ENCODE measurements around the gene WDR43.

Gene WDR43

DNA sequence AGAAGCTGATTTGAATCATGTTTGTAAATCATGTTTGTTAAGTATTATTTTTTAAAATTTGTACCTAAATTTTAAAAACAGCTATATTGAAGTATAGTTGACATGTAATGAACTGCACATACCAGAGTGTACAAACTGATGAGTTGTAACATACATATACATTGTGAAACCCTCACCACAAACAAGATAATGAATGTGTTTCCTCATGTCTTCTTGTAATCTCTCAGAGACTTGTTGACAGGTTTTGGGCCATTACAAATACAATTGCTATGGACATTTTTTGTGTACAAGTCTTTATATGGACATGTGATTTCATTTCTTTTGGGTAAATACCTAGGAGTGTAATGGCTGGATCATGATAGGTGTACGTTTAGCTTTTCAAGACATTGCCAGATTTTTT lies 21.5 kb downstream of the WDR43 start:
- DNase-seq: no peak

DNA sequence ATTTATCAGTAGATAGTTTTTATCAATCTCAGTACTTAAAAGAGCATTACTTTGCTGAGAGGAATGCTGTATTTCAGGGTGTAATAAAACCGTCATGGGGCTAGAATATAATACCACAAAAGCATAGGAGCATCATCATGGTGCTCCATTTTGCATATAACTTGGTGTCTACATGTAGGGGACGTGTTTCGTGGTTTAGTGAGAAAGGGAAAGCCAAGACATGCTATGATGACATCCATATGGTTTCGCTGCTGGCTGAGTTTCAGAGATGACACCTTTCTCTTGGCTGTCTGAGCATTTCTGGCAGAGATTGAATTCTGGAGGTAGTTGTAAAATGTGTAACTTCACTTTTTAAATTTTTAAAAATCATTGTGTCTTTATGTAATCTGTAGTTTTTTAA lies 32.4 kb downstream of the WDR43 start:
- DNase-seq: no peak

DNA sequence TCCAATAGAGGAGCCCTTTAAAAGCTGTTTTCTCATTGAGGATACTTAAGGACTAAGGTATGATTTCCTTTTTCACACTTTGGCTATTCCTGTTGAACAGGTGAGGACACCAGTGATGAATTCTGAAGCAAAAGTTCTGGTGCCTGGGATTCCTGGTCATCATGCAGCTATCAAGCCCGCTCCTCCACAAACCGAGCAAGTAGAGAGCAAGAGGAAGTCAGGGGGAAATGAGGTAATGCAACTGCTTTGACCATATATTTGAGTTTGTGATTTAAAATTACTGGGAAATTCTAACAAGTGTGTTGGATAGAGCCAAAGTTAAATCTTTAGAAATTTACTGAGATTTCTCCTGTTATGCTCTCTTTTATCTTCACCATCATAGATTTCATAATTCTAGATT lies 33.0 kb downstream of the WDR43 start:
- no peak for DNase-seq

DNA sequence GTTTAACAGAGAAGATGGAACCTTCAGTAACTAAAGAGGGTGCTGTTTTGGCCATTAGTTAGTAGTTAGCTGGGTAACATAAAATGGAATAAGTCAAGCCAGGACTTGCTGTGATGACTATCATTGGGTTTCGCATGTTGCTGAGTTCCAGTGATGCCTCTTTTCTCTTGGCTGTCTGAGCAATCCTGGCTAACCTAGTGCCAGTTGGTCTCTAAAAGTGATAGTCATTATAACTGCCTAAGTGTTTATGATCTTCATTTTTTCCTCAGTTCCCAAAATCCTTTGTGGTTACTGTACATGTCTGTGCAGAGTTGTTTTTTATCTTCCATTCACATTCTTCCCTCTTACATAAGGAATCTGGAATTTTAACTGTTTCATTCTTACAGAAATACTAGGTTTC lies 33.4 kb downstream of the WDR43 start:
- no peak for DNase-seq

DNA sequence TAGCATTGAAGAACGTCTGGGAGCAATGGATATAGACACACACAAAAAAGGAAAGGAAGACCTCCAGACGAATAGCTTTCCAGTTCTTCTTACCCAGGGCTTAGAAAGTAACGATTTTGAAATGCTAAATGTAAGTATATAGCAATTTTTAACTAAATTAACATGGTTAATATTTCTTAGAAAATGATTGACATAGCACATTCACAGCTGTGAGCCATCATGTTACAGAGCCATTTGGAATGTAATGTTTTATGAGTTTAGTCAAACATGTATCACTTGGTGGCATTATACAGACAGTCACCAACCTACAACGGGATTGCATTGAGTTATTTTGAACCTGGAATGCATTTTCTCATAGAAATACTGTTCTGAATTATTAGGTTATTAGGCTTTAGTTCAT lies 35.1 kb downstream of the WDR43 start:
- no peak for DNase-seq

DNA sequence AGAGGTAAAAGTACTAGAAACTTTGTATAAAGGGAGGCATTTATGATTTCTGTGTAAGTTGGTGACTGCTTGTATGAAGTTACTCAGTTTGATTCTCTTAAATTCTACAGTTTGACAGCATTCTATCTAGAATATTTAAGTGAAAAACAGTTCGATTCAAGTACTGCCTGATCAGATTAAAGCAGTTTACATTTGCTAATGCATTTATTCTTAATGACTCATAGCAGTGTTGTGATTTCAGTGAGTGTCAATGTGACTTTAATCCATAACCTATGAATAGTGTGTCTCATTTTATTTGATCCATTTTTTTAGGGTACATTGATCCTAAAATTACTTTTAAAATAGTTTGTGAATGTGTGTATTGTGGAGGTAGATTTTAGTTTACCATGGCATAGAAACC lies 35.7 kb downstream of the WDR43 start:
- DNase-seq: no peak

DNA sequence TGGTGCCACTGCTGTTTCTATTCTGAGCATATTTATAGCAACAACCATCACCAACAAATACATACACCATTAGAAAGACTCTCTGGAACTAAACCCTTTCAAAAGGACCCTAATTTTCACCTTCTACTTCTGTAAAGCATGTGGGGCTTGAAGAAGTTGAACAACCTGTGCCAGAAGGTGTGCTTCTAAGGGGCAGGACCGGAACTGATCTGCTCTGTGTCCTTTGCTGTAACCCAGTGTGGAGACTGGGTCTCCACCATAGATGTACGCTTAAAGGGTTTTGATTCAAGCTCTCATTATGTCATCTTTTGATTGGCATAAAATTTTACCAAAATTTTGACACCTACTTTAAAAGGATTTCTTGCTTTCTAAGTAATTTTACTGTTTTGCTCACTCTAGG lies 40.3 kb downstream of the WDR43 start:
- no peak for DNase-seq

DNA sequence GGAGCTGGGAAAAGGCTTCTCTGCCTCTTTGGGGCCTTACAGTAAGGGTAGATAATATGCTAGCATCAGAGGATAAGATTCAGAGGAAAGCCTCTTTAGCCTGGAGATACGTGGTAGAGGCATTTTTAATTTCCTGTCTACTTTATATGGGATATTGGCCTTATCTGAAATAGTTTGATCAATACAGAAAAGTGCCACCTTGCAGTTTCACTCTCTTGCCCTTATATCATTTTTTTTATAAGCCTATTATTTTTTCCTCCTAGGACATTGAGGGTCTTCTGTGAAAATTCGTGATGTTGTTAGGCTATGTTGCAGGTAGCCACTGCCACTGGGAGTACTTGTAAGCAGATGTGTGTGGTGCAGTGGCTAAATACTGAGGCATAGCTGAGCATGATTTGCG lies 46.5 kb downstream of the WDR43 start:
- no peak for DNase-seq

DNA sequence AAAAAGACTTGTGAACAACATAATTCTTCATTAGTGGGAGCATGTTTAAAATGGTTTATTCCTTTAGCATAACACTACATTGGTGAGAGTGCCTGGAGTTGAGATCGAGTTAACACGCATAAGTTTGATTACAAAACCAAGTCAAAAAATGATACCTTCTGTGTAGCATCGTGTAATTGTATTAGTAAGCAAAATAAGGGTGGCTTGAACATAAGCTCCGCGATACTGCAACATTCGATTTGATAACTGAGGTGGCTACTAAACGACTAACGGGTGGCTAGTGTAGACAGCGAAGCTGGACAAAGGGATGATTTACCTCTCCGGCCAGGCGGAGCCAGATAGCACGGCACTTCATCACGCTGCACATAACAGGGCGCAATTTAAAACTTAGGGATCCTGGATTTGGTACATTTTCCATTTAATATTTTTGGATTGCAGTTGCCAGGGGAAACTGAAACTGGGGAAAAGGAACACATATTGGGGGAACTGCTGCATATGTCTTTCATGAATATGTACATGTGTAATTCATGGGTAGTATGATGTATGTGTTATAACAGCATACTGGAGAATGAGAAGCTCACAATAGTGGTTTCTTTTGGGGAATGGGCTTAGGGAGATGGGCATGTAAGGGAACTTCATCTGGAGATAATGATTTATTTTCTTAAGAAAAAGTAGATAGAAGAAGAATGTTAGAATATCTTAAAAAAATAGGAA lies 50.2 kb downstream of the WDR43 start:
- no peak for DNase-seq

DNA sequence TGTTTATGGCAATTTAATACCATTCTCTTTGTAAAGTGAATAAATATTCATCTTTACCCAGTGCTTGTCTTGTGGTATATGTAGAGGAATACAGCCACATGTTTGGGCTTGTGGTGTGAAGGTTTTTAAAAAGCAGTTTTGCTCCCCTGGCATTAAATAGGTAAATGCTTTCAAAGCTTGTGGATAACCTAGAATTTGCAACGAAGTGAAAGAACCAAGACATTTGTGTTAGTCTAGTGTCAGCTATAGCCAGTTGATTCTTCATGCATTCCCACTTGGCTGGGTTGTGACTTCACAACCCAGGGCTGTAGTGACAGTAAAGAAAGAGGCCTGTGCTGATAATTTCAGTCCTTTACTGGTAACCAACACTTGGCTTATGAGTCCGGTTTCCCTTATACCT lies 53.7 kb downstream of the WDR43 start:
- no peak for DNase-seq

DNA sequence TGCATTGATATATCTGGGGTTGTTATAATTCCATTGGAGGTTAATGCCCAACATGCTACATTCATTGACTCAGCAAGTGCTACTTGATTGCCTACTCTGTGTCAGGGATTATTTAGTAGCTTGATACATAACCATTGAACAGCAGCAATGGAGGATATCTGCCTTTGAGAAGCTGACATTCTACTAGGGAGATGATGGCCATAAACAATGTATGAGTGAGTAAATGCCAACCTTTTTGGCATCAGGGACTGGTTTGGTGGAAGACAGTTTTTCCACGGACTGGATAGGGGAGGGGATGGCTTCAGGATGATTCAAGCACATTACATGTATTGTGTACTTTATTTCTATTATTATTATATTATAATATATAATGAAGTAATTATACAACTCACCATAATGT lies 54.7 kb downstream of the WDR43 start:
- no peak for DNase-seq

DNA sequence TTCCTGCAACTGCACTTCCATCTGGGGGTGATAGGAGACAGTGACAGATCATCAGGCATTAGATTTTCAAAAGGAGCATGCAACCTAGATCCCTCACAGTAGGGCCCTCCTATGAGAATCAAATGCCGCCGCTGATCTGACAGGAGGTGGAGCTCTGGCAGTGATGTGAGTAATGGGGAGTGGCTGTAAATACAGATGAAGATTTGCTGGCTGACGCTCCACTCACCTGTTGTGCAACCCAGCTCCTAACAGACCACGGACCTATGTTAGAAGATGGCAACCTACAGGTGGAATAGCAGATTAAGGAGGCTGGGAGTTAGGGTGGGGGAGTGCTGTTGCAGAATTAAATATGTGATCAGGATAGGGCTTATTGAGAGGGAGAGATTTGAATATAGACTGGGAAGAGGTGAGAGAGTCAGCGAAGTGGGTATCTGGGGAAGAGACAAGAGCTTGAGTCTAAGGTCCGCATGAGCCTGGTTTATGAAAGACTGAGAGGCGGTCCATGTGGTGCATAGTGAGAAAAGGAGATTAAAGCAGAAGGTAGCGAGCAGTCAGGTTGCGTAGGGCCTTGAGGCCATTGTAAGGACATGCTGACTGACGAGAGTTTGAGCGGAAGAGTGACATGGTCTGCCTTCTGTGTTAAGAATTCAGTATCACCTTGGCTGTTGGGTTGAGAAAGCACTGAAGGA lies 55.3 kb downstream of the WDR43 start:
- no peak for DNase-seq

DNA sequence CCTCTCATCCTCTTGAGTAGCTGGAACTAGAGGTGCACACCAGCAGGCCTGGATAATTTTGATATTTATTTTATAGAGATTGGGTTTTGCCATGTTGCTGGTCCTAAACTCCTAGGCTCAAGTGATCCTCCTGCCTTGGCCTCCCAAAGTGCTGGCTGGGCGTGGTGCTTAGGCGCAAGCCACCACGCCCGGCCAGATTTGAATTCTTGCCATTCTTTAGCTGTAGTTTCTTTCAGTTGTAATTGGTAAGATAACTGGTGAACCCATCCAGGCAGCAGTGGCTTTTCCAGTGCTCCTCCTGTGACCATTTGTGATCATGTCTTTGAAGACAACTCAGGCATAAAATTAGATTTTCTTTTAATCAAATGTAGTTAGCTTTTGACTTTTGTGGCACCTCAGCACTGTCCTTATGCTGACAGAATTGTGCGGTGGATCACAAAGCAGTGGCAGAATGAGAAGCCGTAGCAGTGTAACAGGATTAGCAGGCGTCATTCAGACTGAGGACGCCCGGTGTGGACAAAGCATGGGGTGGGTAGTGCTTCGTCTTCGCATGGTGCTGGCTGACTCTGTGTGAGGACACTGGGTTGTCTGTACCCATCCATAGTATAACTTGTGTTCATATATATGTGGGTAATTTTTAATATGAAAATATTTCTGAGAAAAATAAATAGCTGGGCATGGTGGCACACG lies 56.6 kb downstream of the WDR43 start:
- no peak for DNase-seq

DNA sequence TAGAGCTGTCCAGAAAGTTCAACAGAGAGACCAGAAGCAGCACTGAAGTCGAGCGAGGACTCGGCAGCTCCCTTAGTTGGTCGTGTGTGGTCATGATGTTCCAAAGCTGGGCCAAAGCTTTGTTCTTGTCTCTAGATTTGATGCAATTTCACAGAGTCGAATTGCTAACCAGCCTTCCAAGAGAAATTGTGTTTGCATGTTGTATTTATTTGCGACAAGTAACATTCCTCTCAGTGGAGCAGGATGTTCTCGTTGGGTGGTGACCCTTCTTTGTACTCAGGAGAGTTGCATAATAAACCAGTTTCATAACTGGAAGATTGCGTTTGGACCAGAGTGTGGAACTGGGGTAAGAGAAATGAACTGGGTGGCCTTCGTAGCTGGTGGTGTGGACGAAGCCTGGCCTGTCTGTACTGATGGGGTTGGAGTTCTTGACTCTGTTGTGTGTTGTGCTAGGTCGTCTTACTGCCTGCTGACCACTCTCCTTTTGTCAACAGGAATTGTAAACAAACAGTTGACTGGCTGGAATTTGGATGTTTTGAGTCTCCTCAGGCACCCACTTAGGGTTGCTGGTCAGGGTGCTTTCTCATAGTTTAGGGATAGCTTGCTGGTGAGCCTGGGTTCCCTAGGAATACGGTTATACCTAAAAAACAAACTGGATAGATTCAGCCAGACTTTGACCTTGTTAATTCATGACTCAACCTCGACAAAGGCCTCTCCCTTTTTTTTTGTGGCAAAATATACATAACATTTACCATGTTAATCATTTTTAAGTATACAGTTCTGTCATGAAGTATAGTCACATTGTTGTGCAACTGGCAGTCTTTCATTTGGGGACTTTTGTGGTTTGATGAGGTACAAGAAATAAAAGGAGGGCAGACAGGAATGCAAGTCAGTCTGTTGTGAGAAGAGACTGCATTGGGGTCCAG lies 57.7 kb downstream of the WDR43 start:
- no peak for DNase-seq

DNA sequence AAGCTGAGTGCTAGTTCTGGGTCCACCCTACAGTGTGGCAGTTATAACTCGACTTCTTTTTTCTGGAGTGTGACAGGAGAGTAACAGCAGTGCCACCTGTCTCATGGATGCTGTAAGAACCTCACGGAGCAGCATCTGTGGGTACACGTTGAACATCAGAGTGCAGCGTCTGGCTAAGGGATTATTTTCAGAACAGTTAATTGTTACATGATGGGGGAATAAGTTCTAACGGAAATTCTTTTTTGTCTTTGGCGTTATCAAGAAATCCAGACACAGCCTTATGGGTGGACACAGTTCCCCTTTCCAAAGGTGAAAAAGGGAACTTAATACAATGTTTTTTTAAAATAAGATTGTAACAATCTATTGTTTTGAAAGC lies 58.4 kb downstream of the WDR43 start:
- DNase-seq: no peak

DNA sequence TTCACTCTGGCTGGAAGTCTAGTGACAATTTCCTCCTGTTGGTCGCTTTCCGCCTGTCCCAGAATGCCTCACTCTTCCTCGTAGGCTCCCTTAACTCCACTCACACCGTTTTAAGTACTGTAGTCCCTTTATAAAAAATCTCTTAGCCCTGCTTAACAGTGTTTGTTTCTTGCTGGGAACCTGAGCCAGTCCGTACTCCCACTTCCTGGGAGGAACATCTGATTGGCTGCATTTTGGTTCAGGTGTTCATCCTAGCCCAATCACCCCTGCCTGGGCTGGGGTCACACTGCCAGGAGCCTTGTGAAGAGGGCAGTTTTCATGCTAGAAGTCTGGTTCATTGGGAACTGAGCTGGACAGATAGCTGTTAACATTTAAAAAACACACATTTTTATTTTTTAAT lies 61.0 kb downstream of the WDR43 start:
- DNase-seq: no peak

DNA sequence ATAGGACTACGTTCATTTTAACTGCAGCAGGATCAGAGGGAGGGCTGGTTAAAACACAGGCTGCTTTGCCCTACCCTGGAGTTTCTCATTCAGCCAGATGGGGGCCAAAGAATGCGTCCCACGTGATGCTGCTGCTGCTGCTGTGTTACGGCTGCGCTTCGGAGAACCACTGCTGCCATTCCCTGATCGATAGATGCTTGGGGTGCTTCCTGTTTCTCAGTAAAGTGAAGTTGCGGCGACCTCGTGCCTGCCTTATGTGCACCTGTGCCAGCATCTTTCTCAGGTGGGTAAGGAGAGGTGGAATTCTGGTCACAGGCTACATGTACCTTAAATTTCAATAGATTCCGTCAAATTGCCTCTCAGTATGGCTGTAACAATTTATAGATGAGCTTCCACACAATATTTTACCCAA lies 62.0 kb downstream of the WDR43 start:
- no peak for DNase-seq

DNA sequence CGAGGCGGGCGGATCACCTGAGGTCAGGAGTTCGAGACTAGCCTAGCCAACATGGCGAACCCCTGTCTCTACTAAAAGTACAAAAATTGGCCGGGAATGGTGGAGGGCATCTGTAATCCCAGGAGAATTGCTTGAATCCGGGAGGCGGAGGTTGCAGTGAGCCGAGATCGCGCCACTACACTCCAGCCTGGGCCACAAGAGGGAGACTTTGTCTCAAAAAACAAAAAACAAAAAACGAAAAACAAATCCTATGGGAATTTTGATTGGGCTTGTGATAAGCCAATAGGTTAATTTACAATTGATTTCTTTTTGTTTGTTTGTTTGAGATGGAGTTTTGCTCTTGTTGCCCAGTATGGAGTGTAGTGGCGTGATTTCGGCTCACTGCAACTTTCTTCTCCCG lies 62.4 kb downstream of the WDR43 start:
- no peak for DNase-seq

DNA sequence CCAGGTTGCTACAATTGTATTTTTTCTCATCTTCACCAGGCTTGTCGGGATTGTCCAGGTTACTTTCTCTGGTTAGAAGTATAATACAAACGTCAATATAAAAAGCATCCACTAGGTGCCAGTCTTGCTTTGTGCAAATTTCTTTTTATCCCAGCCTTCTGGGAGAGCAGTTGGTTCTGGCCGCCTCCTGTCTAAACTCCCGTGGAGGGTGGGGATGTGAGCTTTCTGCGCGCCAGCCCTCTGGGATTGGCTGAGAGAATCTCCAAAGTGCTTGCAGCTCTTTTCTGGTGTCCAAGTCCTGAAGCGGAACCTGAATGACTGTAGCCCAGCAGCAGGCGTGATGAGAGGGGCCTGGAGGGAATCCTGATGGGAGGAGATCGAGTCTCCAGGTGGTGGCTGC lies 64.2 kb downstream of the WDR43 start:
- peak; percentile 43 for DNase-seq

DNA sequence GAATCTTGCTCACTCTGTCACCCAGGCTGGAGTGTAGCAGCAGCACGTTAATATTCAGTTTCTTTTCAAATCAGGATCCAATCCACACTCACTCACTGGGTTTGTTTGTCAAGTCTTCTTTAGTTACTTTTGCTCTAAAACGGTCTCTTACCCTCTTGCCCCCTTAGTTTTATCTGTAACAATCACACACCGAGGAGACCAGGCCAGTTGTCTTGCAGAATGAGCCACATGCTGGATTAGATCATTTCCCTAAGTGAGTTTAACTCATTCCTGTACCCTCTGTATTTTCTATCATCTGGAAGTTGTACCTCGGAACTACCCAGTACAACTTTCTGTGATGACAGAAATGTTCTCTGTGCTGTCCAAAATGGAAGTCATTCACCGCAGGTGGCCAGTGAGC lies 65.9 kb downstream of the WDR43 start:
- no peak for DNase-seq

DNA sequence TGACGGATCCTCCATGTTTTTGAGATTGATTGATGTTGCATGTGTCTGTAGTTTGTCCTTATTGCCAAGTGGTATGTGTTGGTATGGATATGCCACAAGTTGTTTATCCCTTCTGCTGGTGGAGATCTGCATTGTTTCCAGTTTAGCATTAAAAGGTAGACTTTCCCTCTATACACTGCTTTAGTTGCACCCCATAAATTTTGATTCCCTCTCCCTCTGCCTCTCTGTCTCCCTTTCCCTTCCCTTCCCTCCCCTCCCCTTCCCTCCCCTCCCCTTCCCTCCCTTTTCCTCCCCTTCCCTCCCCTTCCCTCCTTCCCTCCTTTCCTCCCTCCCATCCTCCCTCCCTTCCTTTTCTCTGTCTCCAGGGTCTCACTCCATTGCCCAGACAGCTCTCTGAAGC lies 68.0 kb downstream of the WDR43 start:
- DNase-seq: no peak

DNA sequence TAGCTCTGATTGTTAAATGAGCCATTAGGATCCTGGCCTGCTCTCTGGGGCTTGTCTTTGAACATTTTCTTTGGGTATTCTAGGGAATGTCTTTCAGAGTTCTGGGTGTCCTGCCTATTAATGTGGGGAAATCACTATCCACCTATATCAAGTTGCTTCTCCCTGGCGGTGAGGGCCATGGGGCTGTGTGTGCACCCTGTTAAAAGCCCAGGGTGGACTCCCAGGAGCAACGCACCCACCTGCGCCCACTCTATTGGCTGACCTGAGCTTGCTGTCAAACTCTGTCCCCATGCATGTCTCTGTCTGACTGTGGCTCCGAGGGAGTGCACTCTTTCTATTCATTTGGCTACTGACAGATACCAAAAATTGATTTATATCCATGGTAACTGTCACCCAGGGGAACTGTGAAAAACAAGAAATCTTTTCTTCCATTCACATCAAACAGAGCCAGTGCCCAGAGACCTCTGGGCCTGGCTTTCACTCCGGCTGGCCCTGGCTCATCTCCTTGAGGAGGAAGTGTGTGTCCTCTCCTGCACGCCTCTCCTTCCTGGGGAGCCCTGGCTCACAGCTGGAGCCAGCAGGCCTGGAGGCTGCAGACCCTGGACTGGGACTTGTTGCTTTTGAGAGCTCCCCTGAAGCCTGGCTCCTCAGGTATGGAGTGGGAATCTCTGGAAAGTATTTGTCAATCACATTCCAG lies 76.1 kb downstream of the WDR43 start:
- no peak for DNase-seq
